Spleen (tissue), 7 donors: ENCODE data around the gene IL36RN.

ENCODE experiments used
- POLR2A ChIP-seq, 3 donors: fragments of 450-650 bp; IDR thresholded peaks; one replicate each; pipeline ENCODE4 v1.5.1; 2017; ENCODE audit warnings: antibody characterized with exemption in 3 of 3, mild to moderate bottlenecking in 1 of 3
- TF ChIP-seq, protein P1 (sequence below), 11 experiments: fragments of 200-600 bp in 7 of 11; fragments of 450-650 bp in 4 of 11; sonication (generic) in 4 of 11; IDR thresholded peaks in 8 of 11; conservative IDR thresholded peaks in 3 of 11; 1 replicate in 7 of 11; 2 replicates in 4 of 11; pipeline versions ENCODE4 v1.4.0 to v1.8.0; 2016 to 2021; ENCODE audit warnings: antibody characterized with exemption in 11 of 11, inconsistent platforms in 4 of 11, mild to moderate bottlenecking in 1 of 11
- donor health status: DM: no; HTN: no; CAD: no; lungs with moderate emphysema.
- donor health status: DM: no; HTN: no; CAD: no.
- donor health status: DM: no; HTN: no; CAD: no.

DNA sequence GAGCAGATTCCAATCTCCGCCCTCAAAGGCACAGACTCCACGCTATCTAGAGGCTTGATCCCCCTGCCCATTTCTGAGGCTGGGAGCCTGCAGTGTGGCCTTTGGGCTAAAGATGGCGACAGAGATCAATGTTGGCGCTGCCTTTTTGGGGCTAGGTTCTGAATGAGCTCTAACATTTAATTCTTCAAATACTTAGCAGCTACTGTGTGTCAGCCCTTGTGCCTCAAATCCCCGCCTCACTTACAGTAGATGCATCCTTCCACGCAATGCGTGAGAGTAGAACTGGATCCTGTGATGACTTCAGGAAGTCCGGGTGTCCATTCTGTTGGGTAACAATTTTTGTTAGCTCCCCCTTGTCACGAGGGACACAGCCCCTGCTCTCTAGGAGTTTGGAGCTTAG lies 21.1 kb downstream of the IL36RN start:
- TF ChIP-seq, protein P1, sequence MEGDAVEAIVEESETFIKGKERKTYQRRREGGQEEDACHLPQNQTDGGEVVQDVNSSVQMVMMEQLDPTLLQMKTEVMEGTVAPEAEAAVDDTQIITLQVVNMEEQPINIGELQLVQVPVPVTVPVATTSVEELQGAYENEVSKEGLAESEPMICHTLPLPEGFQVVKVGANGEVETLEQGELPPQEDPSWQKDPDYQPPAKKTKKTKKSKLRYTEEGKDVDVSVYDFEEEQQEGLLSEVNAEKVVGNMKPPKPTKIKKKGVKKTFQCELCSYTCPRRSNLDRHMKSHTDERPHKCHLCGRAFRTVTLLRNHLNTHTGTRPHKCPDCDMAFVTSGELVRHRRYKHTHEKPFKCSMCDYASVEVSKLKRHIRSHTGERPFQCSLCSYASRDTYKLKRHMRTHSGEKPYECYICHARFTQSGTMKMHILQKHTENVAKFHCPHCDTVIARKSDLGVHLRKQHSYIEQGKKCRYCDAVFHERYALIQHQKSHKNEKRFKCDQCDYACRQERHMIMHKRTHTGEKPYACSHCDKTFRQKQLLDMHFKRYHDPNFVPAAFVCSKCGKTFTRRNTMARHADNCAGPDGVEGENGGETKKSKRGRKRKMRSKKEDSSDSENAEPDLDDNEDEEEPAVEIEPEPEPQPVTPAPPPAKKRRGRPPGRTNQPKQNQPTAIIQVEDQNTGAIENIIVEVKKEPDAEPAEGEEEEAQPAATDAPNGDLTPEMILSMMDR (IDR thresholded peaks at IDR 0.05 in 8 of 11, conservative IDR thresholded peaks at IDR 0.05 in 3 of 11) = peak; percentile 19 to 75 (median 53)
- TF ChIP-seq POLR2A (IDR thresholded peaks at IDR 0.05) = no peak
